Measurements from ENCODE around the gene KCNJ9. TPM values are rescaled to one million over a fixed set of nuclear protein-coding genes. Genes with fewer than 3 reads are reported as not detected.
A peak's percentile ranks its signal among the peaks of the same experiment; 100 is the strongest.

KCNJ9 gene
- total and polyA plus RNA-seq, 2 donors (not counting 1 experiment from before 2014, with no cell fraction given), result not detected

DNA sequence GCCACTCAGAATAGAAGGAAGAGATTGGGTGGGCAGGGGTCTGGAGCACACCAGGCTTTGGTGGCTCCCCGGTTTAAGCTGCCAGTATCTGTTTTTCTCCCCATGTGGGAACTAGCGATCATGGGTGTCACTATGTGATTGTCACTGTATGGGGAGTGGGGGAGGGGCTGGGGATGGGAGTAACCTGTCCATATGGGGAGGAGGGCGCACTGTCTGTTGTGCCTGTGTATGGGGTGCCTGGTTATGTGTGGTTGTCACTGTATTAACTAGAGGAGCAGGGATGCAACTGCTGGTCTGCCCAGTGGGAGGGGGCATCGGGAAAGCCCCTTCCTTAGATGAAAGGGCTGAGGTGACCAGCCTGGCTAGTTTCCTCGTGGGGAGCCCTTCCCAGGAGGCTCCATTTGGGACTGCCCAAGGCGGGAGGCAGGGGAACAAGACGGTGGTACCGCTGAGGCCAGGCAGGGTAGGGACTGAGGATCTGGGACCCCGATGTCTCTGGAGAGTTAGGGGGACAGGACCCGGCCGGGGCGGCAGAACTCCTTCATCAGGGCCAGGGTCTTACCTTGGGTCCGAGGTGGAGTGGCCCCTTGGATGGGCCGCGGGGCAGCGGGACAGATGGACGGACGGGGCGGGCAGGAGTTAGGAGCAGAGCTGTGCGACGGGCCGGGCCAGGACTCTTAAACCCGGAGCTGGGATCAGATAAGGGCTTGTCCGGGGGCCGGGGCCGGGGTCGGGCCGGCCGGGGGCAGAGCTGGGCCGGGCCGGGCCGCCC, 11.7 kb upstream of the KCNJ9 start, which contains the start of gene KCNJ10:
Gene KCNJ10, minus strand, starts transcription at position 701 of the 772 bp plus-strand sequence. CDS start 27,628 bp downstream, outside the sequence.
- no peaks in the 10 kb centered on the region for H4K20me1 ChIP-seq (ENCODE audit: control insufficient read depth, insufficient read depth, low read length, poor library complexity, severe bottlenecking)
- H3K79me2 ChIP-seq (ENCODE audit: control insufficient read depth, insufficient read depth, low read length), result no peaks in the 10 kb centered on the region
- DNase-seq (no peak), ATAC-seq (ENCODE audit: low read depth) (no peak)
- H3K4me2 ChIP-seq (replicated peaks; ENCODE audit: low read depth, low read length, poor library complexity, severe bottlenecking), result peak within 1 kb of the TSS; percentile 87
- POLR2A ChIA-PET, result interaction anchor here (0.6 kb wide), 1 partner anchor 131 kb away, joined by 3 read pairs; no protein-coding TSS in a partner anchor
- CTCF ChIA-PET, result interaction anchor here (0.7 to 3.7 kb wide), 5 partner anchors 9 to 32 kb away, joined by 3 to 27 read pairs (median 5); no protein-coding TSS in a partner anchor
- TF ChIP-seq, protein P1, sequence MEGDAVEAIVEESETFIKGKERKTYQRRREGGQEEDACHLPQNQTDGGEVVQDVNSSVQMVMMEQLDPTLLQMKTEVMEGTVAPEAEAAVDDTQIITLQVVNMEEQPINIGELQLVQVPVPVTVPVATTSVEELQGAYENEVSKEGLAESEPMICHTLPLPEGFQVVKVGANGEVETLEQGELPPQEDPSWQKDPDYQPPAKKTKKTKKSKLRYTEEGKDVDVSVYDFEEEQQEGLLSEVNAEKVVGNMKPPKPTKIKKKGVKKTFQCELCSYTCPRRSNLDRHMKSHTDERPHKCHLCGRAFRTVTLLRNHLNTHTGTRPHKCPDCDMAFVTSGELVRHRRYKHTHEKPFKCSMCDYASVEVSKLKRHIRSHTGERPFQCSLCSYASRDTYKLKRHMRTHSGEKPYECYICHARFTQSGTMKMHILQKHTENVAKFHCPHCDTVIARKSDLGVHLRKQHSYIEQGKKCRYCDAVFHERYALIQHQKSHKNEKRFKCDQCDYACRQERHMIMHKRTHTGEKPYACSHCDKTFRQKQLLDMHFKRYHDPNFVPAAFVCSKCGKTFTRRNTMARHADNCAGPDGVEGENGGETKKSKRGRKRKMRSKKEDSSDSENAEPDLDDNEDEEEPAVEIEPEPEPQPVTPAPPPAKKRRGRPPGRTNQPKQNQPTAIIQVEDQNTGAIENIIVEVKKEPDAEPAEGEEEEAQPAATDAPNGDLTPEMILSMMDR (IDR thresholded peaks at IDR 0.05), result no peak
- TF ChIP-seq EZH2 (IDR thresholded peaks at IDR 0.05; ENCODE audit: borderline replicate concordance, insufficient read depth, low read depth, low read length, poor library complexity, severe bottlenecking), result no peak
- H3K27ac ChIP-seq (ENCODE audit: low read length in 2 of 2), result no peak within 1 kb of the TSS
- Mint-ChIP-seq H3K4me3 (peak within 1 kb of the TSS; percentile 90), H3K9me3 (ENCODE audit: insufficient read depth) (no peaks in the 10 kb centered on the region), H3K27ac (no peak within 1 kb of the TSS), H3K4me1 (peaks cover 12% of the 10 kb centered on the region), H3K27me3 (peaks cover 60% of the 10 kb centered on the region)
- no peaks in the 10 kb centered on the region for H3K36me3 ChIP-seq (replicated peaks in 1 of 2; ENCODE audit: control extremely low read depth in 1 of 2, control insufficient read depth in 1 of 2, extremely low read depth in 1 of 2, insufficient read depth in 2 of 2, low read length in 1 of 2)
- H3K9me3 ChIP-seq (ENCODE audit: control extremely low read depth in 1 of 3, control insufficient read depth in 2 of 3, insufficient read depth in 1 of 3, low read length in 2 of 3), result no peaks in the 10 kb centered on the region
- intact Hi-C loops (cut with micrococcal nuclease), result loop anchor here (2.0 kb wide), 2 partner anchors 23 to 29 kb away; partner anchors contain the start of gene IGSF8
- H3K9ac ChIP-seq (ENCODE audit: low read length), result peak within 1 kb of the TSS; percentile 62
- H2AFZ ChIP-seq (ENCODE audit: insufficient read depth, low read depth, low read length, poor library complexity, severe bottlenecking), result peak within 1 kb of the TSS; percentile 77
- H3K4me3 ChIP-seq (ENCODE audit: control extremely low read depth in 1 of 5, extremely low read depth in 1 of 5, insufficient read depth in 1 of 5, low read depth in 2 of 5, low read length in 4 of 5), result peak within 1 kb of the TSS in 4 of 5 experiments; percentile 48 to 63 (median 60)
- peaks cover 11 to 12% of the 10 kb centered on the region in 2 donors for H3K4me1 ChIP-seq (ENCODE audit: control insufficient read depth in 2 of 2, insufficient read depth in 2 of 2, low read length in 2 of 2)
- peaks cover 0 to 35% (median 20%) of the 10 kb centered on the region in 4 experiments for H3K27me3 ChIP-seq (replicated peaks in 1 of 4; ENCODE audit: control extremely low read depth in 1 of 4, control insufficient read depth in 3 of 4, insufficient read depth in 4 of 4, low read length in 3 of 4)
- whole genome bisulfite sequencing (ENCODE audit: insufficient coverage), result 15% methylated on average over 32 of the region's 32 CpGs
